HepG2 (cell line): Measurements from ENCODE around the gene FGF23. TPM values are rescaled to one million over a fixed set of nuclear protein-coding genes. Genes with fewer than 3 reads are reported as not detected.

Experiments used
- ATAC-seq: fragments of 200-7000 bp; cut with Tn5 transposase; 3 replicates; pipeline ENCODE4 v1.9.1; 2020; ENCODE audit warnings: mild to moderate bottlenecking, moderate library complexity
- BruUV-seq: library from RNA; stranded (reverse); fragments of 400-500 nt; replicated peaks from 2 replicates; lab custom pipeline; 2021; lab: Mats Ljungman, UMichigan
- CTCF ChIA-PET: fragments of 300-600 bp; formaldehyde crosslinking; extraction: SDS; loops from one replicate; lab custom pipeline; 2021; ENCODE audit warnings: low total read pairs, inconsistent platforms, low intra/inter-chr PET ratio; lab: Yijun Ruan, JAX
- POLR2A ChIA-PET: fragments of 350-600 bp; sonication (Branson Sonifier 250); formaldehyde crosslinking; loops from one replicate; lab custom pipeline; 2020; ENCODE audit warnings: antibody characterized with exemption, inconsistent platforms; lab: Yijun Ruan, JAX
- DNase-seq: peaks from one replicate; pipeline ENCODE4 v3.0.0-alpha.2; 2015; ENCODE audit warnings: low spot score
- FAIRE-seq: peaks from 3 replicates; lab custom pipeline; 2011; peaks lifted over from hg19 to GRCh38; lab: Jason Lieb, UNC
- H2AFZ ChIP-seq: one replicate; pipeline ENCODE4 v1.6.1; 2011; ENCODE audit warnings: low read length, inconsistent platforms
- H3K27ac ChIP-seq: fragments of 300-600 bp; 3 replicates; pipeline ENCODE4 v1.8.0; 2011; ENCODE audit warnings: mixed run types, mild to moderate bottlenecking, mixed read lengths, low read length, inconsistent platforms; ENCODE audit not compliant: insufficient read depth; ENCODE audit errors: extremely low read length
- H3K27me3 ChIP-seq, 2 experiments: fragments of 200-600 bp in 1 of 2; 2 replicates in 1 of 2; 3 replicates in 1 of 2; pipeline versions ENCODE4 v1.6.0 to v1.8.0; 2011; ENCODE audit warnings: low read length in 2 of 2, mild to moderate bottlenecking in 2 of 2, moderate library complexity in 2 of 2, inconsistent platforms in 1 of 2; ENCODE audit not compliant: insufficient read depth in 2 of 2, control insufficient read depth in 1 of 2
- H3K36me3 ChIP-seq, 2 experiments: fragments of 200-600 bp in 1 of 2; replicated peaks in 1 of 2; 2 replicates in 1 of 2; 3 replicates in 1 of 2; pipeline versions ENCODE4 v1.5.1 to v1.8.0; 2011; ENCODE audit warnings: low read length in 2 of 2, inconsistent platforms in 1 of 2; ENCODE audit not compliant: insufficient read depth in 2 of 2, control insufficient read depth in 1 of 2
- H3K4me1 ChIP-seq: 2 replicates; pipeline ENCODE4 v1.5.1; 2012; ENCODE audit warnings: low read length, inconsistent platforms; ENCODE audit not compliant: insufficient read depth
- H3K4me2 ChIP-seq: 2 replicates; pipeline ENCODE4 v1.6.0; 2011; ENCODE audit warnings: low read depth, low read length, inconsistent platforms
- H3K4me3 ChIP-seq, 3 experiments: fragments of 200-600 bp in 1 of 3; sonication (generic), shearing (Covaris generic) in 1 of 3; replicated peaks in 1 of 3; 2 replicates each; pipeline ENCODE4 v1.5.1; 2011 to 2016; ENCODE audit warnings: low read length in 3 of 3, inconsistent platforms in 2 of 3, low read depth in 2 of 3, mild to moderate bottlenecking in 2 of 3, control low read depth in 1 of 3, mixed read lengths in 1 of 3; ENCODE audit not compliant: insufficient read depth in 1 of 3
- H3K79me2 ChIP-seq: one replicate; pipeline ENCODE4 v1.6.1; 2011; ENCODE audit warnings: low read length, inconsistent platforms; ENCODE audit not compliant: insufficient read depth
- H3K9ac ChIP-seq: 2 replicates; pipeline ENCODE4 v1.6.0; 2011; ENCODE audit warnings: mild to moderate bottlenecking, low read depth, low read length, inconsistent platforms; ENCODE audit not compliant: insufficient read depth
- H3K9me3 ChIP-seq: 2 replicates; pipeline ENCODE4 v1.5.1; 2012; ENCODE audit warnings: mild to moderate bottlenecking, low read length
- H4K20me1 ChIP-seq: 2 replicates; pipeline ENCODE4 v1.6.0; 2011; ENCODE audit warnings: inconsistent platforms, mild to moderate bottlenecking, low read length, moderate library complexity; ENCODE audit not compliant: insufficient read depth
- NKX3-1 ChIP-seq: sonication (generic); formaldehyde crosslinking; IDR thresholded peaks from 2 replicates; pipeline ENCODE4 v1.5.0; 2020; ENCODE audit warnings: missing genetic modification reagents
- SRF ChIP-seq: IDR thresholded peaks from 2 replicates; pipeline ENCODE4 v1.6.1; 2011; ENCODE audit warnings: mild to moderate bottlenecking, low read depth, low read length, moderate library complexity
- TGIF2 ChIP-seq: IDR thresholded peaks from 2 replicates; pipeline ENCODE4 v1.6.1; 2016; ENCODE audit warnings: control low read depth, missing compliant biosample characterization
- ZSCAN12 ChIP-seq: sonication (generic); formaldehyde crosslinking; IDR thresholded peaks from 2 replicates; pipeline ENCODE4 v1.9.0; 2021; ENCODE audit warnings: mild to moderate bottlenecking, missing genetic modification reagents
- ZSCAN30 ChIP-seq: sonication (generic); formaldehyde crosslinking; IDR thresholded peaks from 2 replicates; pipeline ENCODE4 v1.5.0; 2020; ENCODE audit warnings: mild to moderate bottlenecking, missing genetic modification reagents
- WGBS: methylation state at CpG from one replicate; pipeline ENCODE4 v1.1.6; 2017; ENCODE audit warnings: low lambda C conversion rate; 5-methylcytosine and 5-hydroxymethylcytosine counted together
- in situ Hi-C: cut with HindIII; loops from 2 replicates; pipeline ENCODE4 v1.10.0; 2017; ENCODE audit warnings: low pct_unique_long_range_greater_than_20kb; ENCODE audit not compliant: extremely low pct_ligation_motif_present
- intact Hi-C: fragments of 100-400 bp; cut with micrococcal nuclease; formaldehyde crosslinking; loops from one replicate; pipeline ENCODE4 v1.10.0; 2022; ENCODE audit not compliant: unreplicated experiment
- polyA plus RNA-seq, 8 experiments: library from polyadenylated mRNA; depleted of rRNA in 3 of 8; stranded (reverse) in 7 of 8; unstranded in 1 of 8; fragments of >200 nt; fragmentation: Illumina TruSeq in 4 of 8; extraction: Trizol in 4 of 8; gene quantifications; 2 replicates each; pipeline versions ENCODE4 v1.2.1 to v1.2.3, GENCODE V29; 2011 to 2016; ENCODE audit warnings: low read depth in 4 of 8, missing spikeins in 1 of 8, mixed read lengths in 1 of 8; ENCODE audit not compliant: insufficient read depth in 1 of 8
- total RNA-seq, 5 experiments: library from RNA; depleted of rRNA; stranded (reverse); fragments of >200 nt; fragmentation: Illumina TruSeq; extraction: Trizol; gene quantifications; 2 replicates each; pipeline ENCODE4 v1.2.3, GENCODE V29; 2016; ENCODE audit warnings: low read depth in 1 of 5

FGF23 gene
- total and polyA plus RNA-seq, 2 of the 13 experiments (the other 11 are each of a cell fraction or from before 2014, with no cell fraction given), result not detected

DNA sequence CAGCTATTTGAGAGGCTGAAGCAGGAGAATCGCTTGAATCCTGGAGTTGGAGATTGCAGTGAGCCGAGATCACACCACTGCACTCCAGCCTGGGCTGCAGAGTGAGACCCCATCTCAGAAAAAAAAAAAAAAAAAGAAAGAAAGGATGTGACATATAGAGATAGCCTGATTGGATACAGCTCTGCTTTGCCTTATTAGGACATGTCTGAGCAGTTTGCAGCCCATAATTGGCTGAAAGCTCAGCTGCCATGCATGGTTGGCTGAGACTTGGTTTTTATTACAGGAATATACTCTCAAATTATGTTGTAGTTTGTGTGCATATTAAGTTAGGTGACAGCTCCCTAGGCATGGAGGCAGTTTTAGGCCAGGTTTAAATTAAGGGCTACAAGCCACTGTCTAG, 52.2 kb downstream of the FGF23 start:
- H3K79me2 ChIP-seq, result peaks cover 11% of the 10 kb centered on the region
- BruUV-seq, result no TSS peak
- CTCF ChIA-PET, result no interaction called here
- no peak overlapping the region for H3K4me2 ChIP-seq
- ATAC-seq, result no peak
- H3K36me3 ChIP-seq, result peaks cover 0 to 5% of the 10 kb centered on the region in 2 experiments; a peak in 2 of 5 replicates
- TF ChIP-seq ZSCAN30 (no peak), SRF (0 out of 2 replicates have a peak, but pooled peaks have one; percentile 42), NKX3-1 (CRISPR knock-in tag) (no peak)
- TF ChIP-seq, all 625 proteins: peak for 1
- intact Hi-C loops, result no loop called here
- DNase-seq (no peak), FAIRE-seq (no peak)
- Histone ChIP-seq H3K9me3 (no peaks in the 10 kb centered on the region), H2AFZ (no peak overlapping the region), H3K27me3 (no peaks in the 10 kb centered on the region), H3K27ac (no peak overlapping the region), H4K20me1 (no peaks in the 10 kb centered on the region), H3K4me3 (no peak overlapping the region), H3K4me1 (peaks cover 17% of the 10 kb centered on the region), H3K9ac (no peak overlapping the region)
- POLR2A ChIA-PET, result no interaction called here
- in situ Hi-C loops, result no loop called here
- WGBS, result 98% methylated on average over 2 of the region's 2 CpGs

DNA sequence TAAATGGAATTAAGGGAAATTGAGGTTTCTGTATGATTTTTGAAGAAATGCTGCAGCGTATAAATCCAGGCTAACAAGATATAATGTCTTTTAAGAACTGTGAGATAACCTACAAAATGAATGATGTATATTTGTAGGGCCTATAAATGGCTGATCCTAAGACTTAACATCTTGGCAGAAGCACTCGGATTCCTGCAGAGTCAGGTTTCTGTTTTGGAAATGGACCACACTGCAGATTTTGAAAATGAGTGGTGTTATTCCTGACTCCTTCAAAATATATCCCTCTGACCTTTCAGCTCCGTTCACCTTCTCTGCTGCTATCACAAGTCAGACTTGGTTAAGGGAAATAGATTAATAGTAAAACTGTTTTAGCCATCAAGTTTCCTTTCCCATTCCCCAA, 53.5 kb downstream of the FGF23 start:
- TF ChIP-seq ZSCAN12 (CRISPR knock-in tag) (no peak), TGIF2 (CRISPR knock-in tag) (no peak)
- Histone ChIP-seq H2AFZ (no peak overlapping the region), H3K36me3 (peaks cover 0 to 5% of the 10 kb centered on the region in 2 experiments; a peak in 2 of 5 replicates), H3K79me2 (peaks cover 18% of the 10 kb centered on the region), H3K27ac (no peak overlapping the region), H4K20me1 (no peaks in the 10 kb centered on the region), H3K9ac (no peak overlapping the region), H3K4me2 (no peak overlapping the region), H3K9me3 (no peaks in the 10 kb centered on the region), H3K4me1 (peaks cover 21% of the 10 kb centered on the region), H3K27me3 (no peaks in the 10 kb centered on the region; a peak in 1 of 5 replicates), H3K4me3 (no peak overlapping the region)
- FAIRE-seq (no peak), ATAC-seq (no peak), DNase-seq (no peak)
- intact Hi-C loops (no loop called here), in situ Hi-C loops (no loop called here)
- CTCF ChIA-PET, result no interaction called here
- BruUV-seq, result no TSS peak
- WGBS, result 99% methylated on average over 3 of the region's 3 CpGs
- POLR2A ChIA-PET, result no interaction called here
